GM12878 (cell line): ENCODE measurements around the gene ESPL1. TPM values are rescaled to one million over a fixed set of nuclear protein-coding genes. Genes with fewer than 3 reads are reported as not detected.

Source experiments
- ATAC-seq: fragments of 200-7000 bp; cut with Tn5 transposase; 3 replicates; pipeline ENCODE4 v1.9.1; 2020; ENCODE audit warnings: mild to moderate bottlenecking, moderate library complexity
- BruUV-seq: library from RNA; stranded (reverse); fragments of 400-500 nt; replicated peaks from 2 replicates; lab custom pipeline; 2021; lab: Mats Ljungman, UMichigan
- CTCF ChIA-PET: fragments of 300-600 bp; sonication (Branson Sonifier 250); formaldehyde crosslinking; extraction: SDS; loops from one replicate; lab custom pipeline; 2021; ENCODE audit warnings: inconsistent platforms; lab: Yijun Ruan, JAX
- POLR2A ChIA-PET: fragments of 350-600 bp; formaldehyde crosslinking; extraction: SDS; loops from one replicate; lab custom pipeline; 2021; ENCODE audit warnings: inconsistent platforms; lab: Charles Lee
- RAD21 ChIA-PET: fragments of 300-600 bp; sonication (Branson Sonifier 250); formaldehyde crosslinking; loops from one replicate; lab custom pipeline; 2023; ENCODE audit warnings: antibody characterized with exemption; ENCODE audit not compliant: unreplicated experiment; lab: Charles Lee
- SMC1A ChIA-PET: fragments of 300-600 bp; sonication (Branson Sonifier 250); formaldehyde crosslinking; loops from one replicate; lab custom pipeline; 2023; ENCODE audit not compliant: unreplicated experiment, uncharacterized antibody; lab: Charles Lee
- DNase-seq: peaks from one replicate; pipeline ENCODE4 v3.0.0-alpha.2; 2011; ENCODE audit warnings: low read depth, low spot score
- FAIRE-seq: peaks from 3 replicates; lab custom pipeline; 2011; peaks lifted over from hg19 to GRCh38; lab: Jason Lieb, UNC
- H2AFZ ChIP-seq: 2 replicates; pipeline ENCODE4 v1.6.0; 2011; ENCODE audit warnings: low read depth, low read length, control low read depth; ENCODE audit not compliant: control insufficient read depth
- H3K27ac ChIP-seq: 2 replicates; pipeline ENCODE4 v1.5.1; 2011; ENCODE audit warnings: control low read depth; ENCODE audit not compliant: control insufficient read depth, insufficient read depth
- H3K27me3 ChIP-seq, 2 experiments: replicated peaks in 1 of 2; 2 replicates each; pipeline versions ENCODE4 v1.6.0 to v1.6.1; 2011; ENCODE audit warnings: low read length in 1 of 2; ENCODE audit not compliant: control insufficient read depth in 2 of 2, insufficient read depth in 2 of 2
- H3K36me3 ChIP-seq, 2 experiments: 2 replicates each; pipeline ENCODE4 v1.5.1; 2011; ENCODE audit warnings: low read length in 1 of 2; ENCODE audit not compliant: control insufficient read depth in 2 of 2, insufficient read depth in 2 of 2
- H3K4me1 ChIP-seq: 2 replicates; pipeline ENCODE4 v1.6.1; 2011; ENCODE audit warnings: mild to moderate bottlenecking, low read length, moderate library complexity, mixed read lengths; ENCODE audit not compliant: control insufficient read depth, insufficient read depth
- H3K4me2 ChIP-seq: 2 replicates; pipeline ENCODE4 v1.6.0; 2011; ENCODE audit warnings: control low read depth; ENCODE audit not compliant: control insufficient read depth, insufficient read depth
- H3K4me3 ChIP-seq: fragments of 200-600 bp; sonication (generic); 2 replicates; pipeline ENCODE4 v1.5.1; 2016
- H3K79me2 ChIP-seq: 2 replicates; pipeline ENCODE4 v1.6.0; 2011; ENCODE audit warnings: low read length; ENCODE audit not compliant: control insufficient read depth, insufficient read depth
- H3K9ac ChIP-seq: 2 replicates; pipeline ENCODE4 v1.8.0; 2011; ENCODE audit warnings: low read length, control low read depth, mixed read lengths; ENCODE audit not compliant: control insufficient read depth, insufficient read depth
- H3K9me3 ChIP-seq: replicated peaks from 3 replicates; pipeline ENCODE4 v1.5.1; 2011; ENCODE audit warnings: mild to moderate bottlenecking, low read length; ENCODE audit not compliant: control insufficient read depth, insufficient read depth
- H4K20me1 ChIP-seq: 2 replicates; pipeline ENCODE4 v1.6.0; 2011; ENCODE audit not compliant: control insufficient read depth, insufficient read depth
- DPF2 ChIP-seq: fragments of 450-650 bp; IDR thresholded peaks from 2 replicates; pipeline ENCODE4 v1.6.1; 2017; ENCODE audit warnings: mild to moderate bottlenecking
- EED ChIP-seq: sonication (generic); IDR thresholded peaks from 2 replicates; pipeline ENCODE4 v1.6.1; 2016; ENCODE audit warnings: antibody characterized with exemption, low read depth
- ZNF687 ChIP-seq: fragments of 450-650 bp; IDR thresholded peaks from 2 replicates; pipeline ENCODE4 v1.6.1; 2017; ENCODE audit warnings: mild to moderate bottlenecking, moderate library complexity
- WGBS: methylation state at CpG from one replicate; pipeline ENCODE4 v1.1.6; 2016; ENCODE audit warnings: low lambda C conversion rate; ENCODE audit not compliant: insufficient replicate concordance, insufficient coverage; ENCODE audit errors: missing lambda C conversion rate; 5-methylcytosine and 5-hydroxymethylcytosine counted together
- in situ Hi-C: fragments of 300-500 bp; cut with MboI; formaldehyde crosslinking; loops from 9 replicates; pipeline ENCODE4 v1.14.3; 2018; ENCODE audit warnings: mixed read lengths
- intact Hi-C: fragments of 100-400 bp; cut with micrococcal nuclease; formaldehyde crosslinking; loops from one replicate; pipeline ENCODE4 v1.14.2; 2022; ENCODE audit not compliant: unreplicated experiment
- polyA plus RNA-seq, 11 experiments: library from polyadenylated mRNA; depleted of rRNA in 4 of 11; unstranded in 6 of 11; stranded (reverse) in 5 of 11; fragments of >200 nt; fragmentation: Nextera tagmentation in 4 of 11; fragmentation: Illumina TruSeq in 1 of 11; extraction: Ambion mirVana in 4 of 11; extraction: Trizol in 1 of 11; gene quantifications; 1 replicate in 1 of 11; 2 replicates in 10 of 11; pipeline versions ENCODE4 v1.2.1 to v1.2.3, GENCODE V29; 2011 to 2016; ENCODE audit warnings: inconsistent platforms in 2 of 11, missing spikeins in 2 of 11, low read depth in 1 of 11
- total RNA-seq, 4 experiments: library from RNA; depleted of rRNA in 3 of 4; stranded (reverse); fragments of >200 nt in 3 of 4; fragmentation: Illumina TruSeq in 1 of 4; extraction: Trizol in 1 of 4; gene quantifications; 2 replicates each; pipeline versions ENCODE4 v1.2.1 to v1.2.3, GENCODE V29; 2013 to 2021

ESPL1 gene
- total and polyA plus RNA-seq, 10 of the 15 experiments (the other 5 are each of a cell fraction or from before 2014, with no cell fraction given) = 2.1 to 61.9 (median 21.2) TPM

DNA sequence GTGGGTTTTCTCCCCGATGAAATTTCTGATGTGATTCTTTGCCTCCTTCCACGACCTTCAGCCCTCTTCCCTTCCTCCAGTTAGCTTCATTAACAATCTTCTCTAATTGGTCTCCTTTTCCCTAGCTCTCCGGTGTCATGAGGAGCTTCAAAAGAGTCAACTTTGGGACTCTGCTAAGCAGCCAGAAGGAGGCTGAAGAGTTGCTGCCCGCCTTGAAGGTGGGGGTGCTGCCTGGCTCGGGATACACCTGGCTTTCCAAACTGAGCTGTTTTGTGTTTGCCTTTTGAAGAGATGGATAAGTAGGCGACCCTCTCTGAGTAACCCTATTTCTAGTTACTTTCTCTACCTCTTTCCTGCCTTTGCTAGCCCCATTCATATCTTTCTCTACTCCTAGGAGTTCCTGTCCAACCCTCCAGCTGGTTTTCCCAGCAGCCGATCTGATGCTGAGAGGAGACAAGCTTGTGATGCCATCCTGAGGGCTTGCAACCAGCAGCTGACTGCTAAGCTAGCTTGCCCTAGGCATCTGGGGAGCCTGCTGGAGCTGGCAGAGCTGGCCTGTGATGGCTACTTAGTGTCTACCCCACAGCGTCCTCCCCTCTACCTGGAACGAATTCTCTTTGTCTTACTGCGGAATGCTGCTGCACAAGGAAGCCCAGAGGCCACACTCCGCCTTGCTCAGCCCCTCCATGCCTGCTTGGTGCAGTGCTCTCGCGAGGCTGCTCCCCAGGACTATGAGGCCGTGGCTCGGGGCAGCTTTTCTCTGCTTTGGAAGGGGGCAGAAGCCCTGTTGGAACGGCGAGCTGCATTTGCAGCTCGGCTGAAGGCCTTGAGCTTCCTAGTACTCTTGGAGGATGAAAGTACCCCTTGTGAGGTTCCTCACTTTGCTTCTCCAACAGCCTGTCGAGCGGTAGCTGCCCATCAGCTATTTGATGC lies 797 bp downstream of the ESPL1 start:
- intact Hi-C loops = loop anchor here (5.0 kb wide), 1 partner anchor 47 kb away; no protein-coding TSS in a partner anchor
- CTCF ChIA-PET = interaction anchor here (0.6 to 7.2 kb wide), 22 partner anchors 10 to 239 kb away, joined by 3 to 134 read pairs (median 6); partner anchors contain the start of genes AAAS, ITGB7, NPFF and PFDN5
- in situ Hi-C loops = no loop called here
- no peak for FAIRE-seq
- 58% methylated on average over 20 of the region's 20 CpGs for WGBS
- DNase-seq = no peak
- peaks cover 26% of the 10 kb centered on the region for H3K79me2 ChIP-seq
- H3K27me3 ChIP-seq = no peaks in the 10 kb centered on the region
- TF ChIP-seq EED (no peak), ZNF687 (0 out of 2 replicates have a peak, but pooled peaks have one; percentile 22), DPF2 (0 out of 2 replicates have a peak, but pooled peaks have one; percentile 2)
- ATAC-seq = peak; percentile 6
- no peaks in the 10 kb centered on the region for H4K20me1 ChIP-seq
- H2AFZ ChIP-seq = peak overlapping the region; percentile 94
- RAD21 ChIA-PET = interaction anchor here (0.7 to 8.8 kb wide), 20 partner anchors 9 to 111 kb away, joined by 3 to 146 read pairs (median 6); partner anchors contain the start of genes AAAS, CSAD, ITGB7 and MYG1
- POLR2A ChIA-PET = interaction anchor here (0.5 to 3.4 kb wide), 20 partner anchors 10 to 190 kb away, joined by 3 to 26 read pairs (median 4); partner anchors contain the start of genes AAAS, ITGB7 and SPRYD3
- BruUV-seq = TSS peak; percentile 91
- no peaks in the 10 kb centered on the region for H3K9me3 ChIP-seq
- peaks cover 14% of the 10 kb centered on the region for H3K4me1 ChIP-seq
- SMC1A ChIA-PET = interaction anchor here (0.5 to 7.7 kb wide), 19 partner anchors 8 to 215 kb away, joined by 3 to 155 read pairs (median 4); partner anchors contain the start of genes AAAS, ITGB7 and PFDN5
- peak overlapping the region; percentile 87 for H3K9ac ChIP-seq
- peak overlapping the region; percentile 89 for H3K27ac ChIP-seq
- peak overlapping the region; percentile 89 for H3K4me2 ChIP-seq
- H3K4me3 ChIP-seq = peak overlapping the region; percentile 77
- peaks cover 0 to 9% of the 10 kb centered on the region in 2 experiments; a peak in 1 of 4 replicates for H3K36me3 ChIP-seq
